ENCODE measurements around the gene CALD1.

The CALD1 gene

DNA sequence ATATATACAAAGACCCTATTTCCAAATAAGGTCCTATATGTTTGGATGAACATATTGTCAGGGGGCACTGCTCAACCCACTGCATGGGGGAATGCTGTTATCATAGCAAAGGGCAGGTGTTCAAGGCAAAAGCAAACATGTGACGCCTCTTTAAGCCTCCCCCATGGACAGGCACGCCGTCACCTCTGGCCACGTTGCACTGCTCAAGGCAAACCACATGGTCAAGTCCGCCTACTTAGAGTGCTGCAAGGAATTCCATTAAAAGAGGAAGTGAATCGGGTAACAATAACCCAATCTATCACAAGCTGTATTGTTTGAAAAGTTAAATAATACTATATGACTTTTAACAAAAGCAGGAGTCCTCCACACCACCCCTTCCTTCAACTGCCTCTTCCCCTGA is 8.8 kb upstream of the CALD1 start:
- no peak overlapping the region for H3K4me3 ChIP-seq (ENCODE audit: control insufficient read depth, low read depth, low read length)
- no peak for DNase-seq (ENCODE audit: low read depth)
- TF ChIP-seq, protein P1, sequence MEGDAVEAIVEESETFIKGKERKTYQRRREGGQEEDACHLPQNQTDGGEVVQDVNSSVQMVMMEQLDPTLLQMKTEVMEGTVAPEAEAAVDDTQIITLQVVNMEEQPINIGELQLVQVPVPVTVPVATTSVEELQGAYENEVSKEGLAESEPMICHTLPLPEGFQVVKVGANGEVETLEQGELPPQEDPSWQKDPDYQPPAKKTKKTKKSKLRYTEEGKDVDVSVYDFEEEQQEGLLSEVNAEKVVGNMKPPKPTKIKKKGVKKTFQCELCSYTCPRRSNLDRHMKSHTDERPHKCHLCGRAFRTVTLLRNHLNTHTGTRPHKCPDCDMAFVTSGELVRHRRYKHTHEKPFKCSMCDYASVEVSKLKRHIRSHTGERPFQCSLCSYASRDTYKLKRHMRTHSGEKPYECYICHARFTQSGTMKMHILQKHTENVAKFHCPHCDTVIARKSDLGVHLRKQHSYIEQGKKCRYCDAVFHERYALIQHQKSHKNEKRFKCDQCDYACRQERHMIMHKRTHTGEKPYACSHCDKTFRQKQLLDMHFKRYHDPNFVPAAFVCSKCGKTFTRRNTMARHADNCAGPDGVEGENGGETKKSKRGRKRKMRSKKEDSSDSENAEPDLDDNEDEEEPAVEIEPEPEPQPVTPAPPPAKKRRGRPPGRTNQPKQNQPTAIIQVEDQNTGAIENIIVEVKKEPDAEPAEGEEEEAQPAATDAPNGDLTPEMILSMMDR (IDR thresholded peaks at IDR 0.05; ENCODE audit: control insufficient read depth, insufficient read depth, low read depth, low read length, missing control alignments) = no peak

DNA sequence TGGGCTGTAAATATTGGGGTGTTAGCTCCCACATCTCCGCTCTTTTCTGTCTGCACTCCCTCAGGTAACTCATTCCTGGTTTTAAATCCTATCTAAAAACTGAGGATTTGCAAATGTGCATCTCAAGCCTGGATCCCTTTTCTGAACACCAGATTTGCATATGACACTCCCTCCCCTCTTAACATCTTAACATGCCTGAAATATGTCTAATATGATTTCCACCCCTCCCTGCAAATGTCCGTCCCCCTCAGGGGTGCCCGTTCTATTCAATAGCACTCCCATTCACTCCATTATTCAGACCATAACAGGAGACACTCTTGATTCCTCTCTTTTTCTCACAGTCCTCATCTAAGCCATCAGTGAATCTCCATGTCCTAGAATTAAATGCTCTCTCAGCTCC is 8.3 kb upstream of the CALD1 start:
- TF ChIP-seq, protein P1 (IDR thresholded peaks at IDR 0.05; ENCODE audit: control insufficient read depth, insufficient read depth, low read depth, low read length, missing control alignments) = no peak
- H3K4me3 ChIP-seq (ENCODE audit: control insufficient read depth, low read depth, low read length) = no peak overlapping the region
- DNase-seq (ENCODE audit: low read depth) = no peak

DNA sequence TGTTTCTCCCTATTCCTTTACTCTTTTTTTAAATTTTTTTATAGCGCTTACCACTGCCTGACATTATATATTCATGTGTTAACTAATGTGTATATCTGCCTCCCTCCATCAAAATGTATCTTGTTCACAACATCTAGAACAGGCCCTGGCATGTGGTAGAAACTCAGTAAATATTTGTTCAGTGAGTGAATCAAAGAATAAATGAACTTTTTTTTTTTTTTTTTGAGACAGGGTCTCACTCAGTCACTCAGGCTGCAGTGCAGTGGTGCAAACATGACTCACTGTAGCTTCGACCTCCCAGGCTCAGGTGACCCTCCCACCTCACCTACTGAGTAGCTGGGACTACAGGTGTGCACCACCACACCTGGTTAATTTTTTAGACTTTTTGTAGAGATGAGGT is 7.5 kb upstream of the CALD1 start:
- TF ChIP-seq, protein P1 (IDR thresholded peaks at IDR 0.05; ENCODE audit: control insufficient read depth, insufficient read depth, low read depth, low read length, missing control alignments) = no peak
- no peak for DNase-seq (ENCODE audit: low read depth)

DNA sequence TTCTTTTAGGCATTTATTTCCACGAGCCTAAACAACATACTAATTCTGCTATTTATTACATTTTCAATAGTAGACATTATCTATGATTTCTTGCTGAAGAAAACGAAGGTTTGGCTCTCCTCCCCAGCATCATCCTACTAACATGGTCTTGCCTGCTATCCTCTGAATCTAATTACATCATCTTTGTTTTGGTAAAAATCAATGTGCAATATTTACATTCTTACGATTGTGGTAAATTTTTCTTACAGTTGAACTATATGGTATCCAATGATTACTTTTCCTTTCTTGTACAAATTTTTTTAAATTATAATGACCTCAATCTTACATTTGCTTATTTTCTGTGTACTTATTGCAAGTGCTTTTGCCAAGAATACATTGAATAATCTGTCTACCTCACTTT is 7.0 kb upstream of the CALD1 start:
- no peak overlapping the region for H3K4me3 ChIP-seq (ENCODE audit: control insufficient read depth, low read depth, low read length)
- TF ChIP-seq, protein P1 (IDR thresholded peaks at IDR 0.05; ENCODE audit: control insufficient read depth, insufficient read depth, low read depth, low read length, missing control alignments) = no peak
- DNase-seq (ENCODE audit: low read depth) = no peak

More for the DNA sequence above, 7.5 kb upstream of the CALD1 start:
- no peak overlapping the region for H3K4me3 ChIP-seq (ENCODE audit: control insufficient read depth, low read depth, low read length)

DNA sequence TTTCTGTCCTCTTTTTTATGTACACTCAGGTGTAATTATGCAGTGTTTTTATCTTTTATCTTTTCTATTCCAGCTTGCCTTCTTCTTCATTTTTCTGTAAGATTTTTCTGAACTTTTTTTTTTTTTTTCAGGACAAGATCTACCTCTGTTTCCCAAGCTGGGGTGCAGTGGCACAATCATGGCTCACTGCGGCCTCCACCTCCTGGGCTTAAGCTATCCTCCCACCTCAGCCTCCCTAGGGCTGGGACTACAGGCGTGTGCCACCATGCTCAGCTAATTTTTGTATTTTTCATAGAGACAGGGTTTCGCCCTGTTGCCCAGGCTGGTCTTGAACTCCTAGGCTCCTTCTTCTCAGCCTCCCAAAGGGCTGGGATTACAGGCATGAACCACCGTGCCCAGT is 6.3 kb upstream of the CALD1 start:
- DNase-seq (ENCODE audit: low read depth) = no peak
- TF ChIP-seq, protein P1 (IDR thresholded peaks at IDR 0.05; ENCODE audit: control insufficient read depth, insufficient read depth, low read depth, low read length, missing control alignments) = no peak
- H3K4me3 ChIP-seq (ENCODE audit: control insufficient read depth, low read depth, low read length) = no peak overlapping the region

DNA sequence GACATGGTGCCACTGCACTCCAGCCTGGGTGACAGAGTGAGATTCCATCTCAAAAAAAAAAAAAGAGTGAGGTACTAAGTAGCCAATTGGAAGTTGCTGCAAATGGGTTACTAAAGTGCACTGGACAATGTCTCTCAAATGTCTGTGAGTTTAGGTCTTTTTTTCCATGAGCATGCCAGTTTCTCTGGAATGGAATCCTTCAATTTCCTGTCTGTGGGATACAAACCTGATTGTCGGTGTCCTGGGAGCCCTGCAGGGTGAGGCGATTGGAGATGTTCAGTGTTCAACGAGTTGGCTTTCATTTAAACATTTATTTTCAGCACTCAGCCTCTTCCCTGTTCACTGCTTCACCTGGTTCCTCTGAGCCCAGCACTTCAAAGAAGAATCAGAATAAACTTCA is 5.3 kb upstream of the CALD1 start:
- no peak overlapping the region for H3K4me3 ChIP-seq (ENCODE audit: control insufficient read depth, low read depth, low read length)
- DNase-seq (ENCODE audit: low read depth) = no peak
- TF ChIP-seq, protein P1 (IDR thresholded peaks at IDR 0.05; ENCODE audit: control insufficient read depth, insufficient read depth, low read depth, low read length, missing control alignments) = no peak

DNA sequence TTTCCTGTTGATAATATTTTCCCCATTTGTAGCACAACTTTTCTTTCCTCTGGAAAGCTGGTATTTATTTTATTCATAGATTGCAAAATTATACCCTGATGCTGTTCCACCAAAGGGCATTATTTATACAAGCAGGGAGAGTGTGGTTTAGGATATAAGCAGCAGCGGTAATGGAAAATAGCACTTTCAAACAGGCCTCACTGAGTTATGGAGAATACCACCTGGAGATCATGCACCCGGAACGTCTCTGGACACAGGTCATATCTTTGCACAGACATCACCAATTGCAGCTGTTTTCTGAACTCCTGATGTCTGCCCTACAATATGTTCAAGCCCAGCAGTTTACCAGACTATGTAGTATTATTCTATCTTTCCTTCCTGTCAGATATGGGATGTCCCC is 2.0 kb upstream of the CALD1 start:
- TF ChIP-seq, protein P1 (IDR thresholded peaks at IDR 0.05; ENCODE audit: control insufficient read depth, insufficient read depth, low read depth, low read length, missing control alignments) = no peak
- H3K4me3 ChIP-seq (ENCODE audit: control insufficient read depth, low read depth, low read length) = no peak overlapping the region
- no peak for DNase-seq (ENCODE audit: low read depth)
